Activated T-cell treated with anti-CD3 and anti-CD28 coated beads, Interleukin-2, amount 50 U/mL, for 72 hours (primary cell): ENCODE measurements around the gene DNAH10. TPM values are rescaled to one million over a fixed set of nuclear protein-coding genes. Genes with fewer than 3 reads are reported as not detected.
A peak's percentile ranks its signal among the peaks of the same experiment; 100 is the strongest.

ENCODE experiments used
- ATAC-seq, 2 donors: fragments of 150-1000 bp; cut with Tn5 transposase; replicated peaks in 1 of 2; 2 replicates each; pipeline ENCODE4 v1.10.0; 2021; ENCODE audit warnings: moderate library complexity in 2 of 2, mild to moderate bottlenecking in 1 of 2
- DNase-seq, 2 donors: peaks; one replicate each; pipeline ENCODE4 v3.0.0; 2021 to 2022; ENCODE audit warnings: mixed read lengths in 1 of 2
- H3K27ac Mint-ChIP-seq: one replicate; pipeline ENCODE4 v1.8.0; 2022; ENCODE audit warnings: mild to moderate bottlenecking, moderate library complexity, mixed read lengths
- H3K27me3 Mint-ChIP-seq: one replicate; pipeline ENCODE4 v1.8.0; 2022; ENCODE audit warnings: low read depth, mixed read lengths
- H3K36me3 Mint-ChIP-seq, 2 donors: one replicate each; pipeline ENCODE4 v1.8.0; 2022; ENCODE audit warnings: mixed read lengths in 2 of 2, mild to moderate bottlenecking in 1 of 2; ENCODE audit not compliant: insufficient read depth in 2 of 2
- H3K4me1 Mint-ChIP-seq: one replicate; pipeline ENCODE4 v1.8.0; 2022; ENCODE audit warnings: low read depth, mixed read lengths
- H3K4me3 Mint-ChIP-seq, 2 donors: one replicate each; pipeline ENCODE4 v1.8.0; 2022; ENCODE audit warnings: mild to moderate bottlenecking in 2 of 2, mixed read lengths in 2 of 2, moderate library complexity in 2 of 2
- H3K9me3 Mint-ChIP-seq, 2 donors: one replicate each; pipeline ENCODE4 v1.8.0; 2022; ENCODE audit warnings: mixed read lengths in 2 of 2
- total RNA-seq, 2 donors: library from RNA; stranded (reverse); gene quantifications; one replicate each; pipeline ENCODE4 v1.2.3, GENCODE V29; 2022

The DNAH10 gene
- total RNA-seq, 2 donors from 2014 or later, result 0.44 to 0.46 TPM

GRCh38 chr12:123954647-123955350 is 192.7 kb downstream of the DNAH10 start:
- H3K9me3 Mint-ChIP-seq, result no peaks in the 10 kb centered on the region
- no peak overlapping the region for H3K27ac Mint-ChIP-seq
- DNase-seq (no peak), ATAC-seq (no peak)
- no peaks in the 10 kb centered on the region for H3K27me3 Mint-ChIP-seq
- H3K4me1 Mint-ChIP-seq, result no peaks in the 10 kb centered on the region
- H3K36me3 Mint-ChIP-seq, result no peaks in the 10 kb centered on the region
- no peak overlapping the region for H3K4me3 Mint-ChIP-seq

- no peak overlapping the region for H3K4me3 Mint-ChIP-seq
- DNase-seq (no peak), ATAC-seq (no peak)
- H3K27me3 Mint-ChIP-seq, result no peaks in the 10 kb centered on the region
- H3K4me1 Mint-ChIP-seq, result no peaks in the 10 kb centered on the region
- no peaks in the 10 kb centered on the region for H3K9me3 Mint-ChIP-seq
- no peak overlapping the region for H3K27ac Mint-ChIP-seq
- H3K36me3 Mint-ChIP-seq, result no peaks in the 10 kb centered on the region
These were observed 194.1 kb downstream of the DNAH10 start for GRCh38 chr12:123956249-123956648.

GRCh38 chr12:123957196-123957595 is 195.1 kb downstream of the DNAH10 start:
- Mint-ChIP-seq H3K4me1 (no peaks in the 10 kb centered on the region), H3K4me3 (no peak overlapping the region), H3K27ac (no peak overlapping the region), H3K9me3 (no peaks in the 10 kb centered on the region), H3K36me3 (no peaks in the 10 kb centered on the region), H3K27me3 (no peaks in the 10 kb centered on the region)
- no peak for ATAC-seq
- DNase-seq, result no peak

GRCh38 chr12:123958462-123958861 is 196.4 kb downstream of the DNAH10 start:
- H3K4me3 Mint-ChIP-seq, result no peak overlapping the region
- H3K27ac Mint-ChIP-seq, result no peak overlapping the region
- H3K27me3 Mint-ChIP-seq, result no peaks in the 10 kb centered on the region
- peaks cover 11% of the 10 kb centered on the region for H3K4me1 Mint-ChIP-seq
- H3K9me3 Mint-ChIP-seq, result no peaks in the 10 kb centered on the region
- H3K36me3 Mint-ChIP-seq, result no peaks in the 10 kb centered on the region
- no peak for ATAC-seq
- no peak for DNase-seq

- ATAC-seq (no peak), DNase-seq (no peak)
- H3K36me3 Mint-ChIP-seq, result no peaks in the 10 kb centered on the region
- H3K27me3 Mint-ChIP-seq, result no peaks in the 10 kb centered on the region
- peaks cover 12% of the 10 kb centered on the region for H3K4me1 Mint-ChIP-seq
- no peak overlapping the region for H3K27ac Mint-ChIP-seq
- H3K9me3 Mint-ChIP-seq, result no peaks in the 10 kb centered on the region
- no peak overlapping the region for H3K4me3 Mint-ChIP-seq
These were observed 196.8 kb downstream of the DNAH10 start for GRCh38 chr12:123958876-123959275.

GRCh38 chr12:123960029-123960735 is 198.1 kb downstream of the DNAH10 start:
- H3K27ac Mint-ChIP-seq, result no peak overlapping the region
- DNase-seq (no peak), ATAC-seq (no peak)
- peaks cover 12% of the 10 kb centered on the region for H3K4me1 Mint-ChIP-seq
- H3K4me3 Mint-ChIP-seq, result no peak overlapping the region
- no peaks in the 10 kb centered on the region for H3K9me3 Mint-ChIP-seq
- no peaks in the 10 kb centered on the region for H3K36me3 Mint-ChIP-seq
- no peaks in the 10 kb centered on the region for H3K27me3 Mint-ChIP-seq

- DNase-seq (no peak), ATAC-seq (no peak)
- Mint-ChIP-seq H3K4me3 (no peak overlapping the region), H3K27ac (no peak overlapping the region), H3K36me3 (no peaks in the 10 kb centered on the region), H3K27me3 (no peaks in the 10 kb centered on the region), H3K4me1 (peaks cover 12% of the 10 kb centered on the region), H3K9me3 (no peaks in the 10 kb centered on the region)
These were observed 198.8 kb downstream of the DNAH10 start for GRCh38 chr12:123960856-123961255.

- Mint-ChIP-seq H3K4me3 (no peak overlapping the region), H3K27ac (no peak overlapping the region), H3K36me3 (no peaks in the 10 kb centered on the region), H3K9me3 (no peaks in the 10 kb centered on the region), H3K4me1 (peaks cover 12% of the 10 kb centered on the region), H3K27me3 (no peaks in the 10 kb centered on the region)
- DNase-seq, result no peak
- ATAC-seq, result no peak
These were observed 199.7 kb downstream of the DNAH10 start for GRCh38 chr12:123961585-123962345.

- Mint-ChIP-seq H3K27me3 (no peaks in the 10 kb centered on the region), H3K9me3 (no peaks in the 10 kb centered on the region), H3K36me3 (no peaks in the 10 kb centered on the region), H3K4me3 (no peak overlapping the region), H3K27ac (no peak overlapping the region), H3K4me1 (peaks cover 12% of the 10 kb centered on the region)
- ATAC-seq, result peak in 1 of 2 donors; percentile 51
- DNase-seq, result no peak
These were observed 200.4 kb downstream of the DNAH10 start for GRCh38 chr12:123962513-123962912.

- Mint-ChIP-seq H3K4me3 (no peak overlapping the region), H3K4me1 (peaks cover 14% of the 10 kb centered on the region), H3K27ac (no peak overlapping the region), H3K36me3 (no peaks in the 10 kb centered on the region), H3K9me3 (no peaks in the 10 kb centered on the region), H3K27me3 (no peaks in the 10 kb centered on the region)
- no peak for DNase-seq
- no peak for ATAC-seq
These were observed 201.7 kb downstream of the DNAH10 start for GRCh38 chr12:123963821-123964220.

GRCh38 chr12:123965382-123965781 is 203.3 kb downstream of the DNAH10 start:
- H3K4me3 Mint-ChIP-seq, result no peak overlapping the region
- ATAC-seq, result no peak

GRCh38 chr12:123966596-123966995 is 204.5 kb downstream of the DNAH10 start:
- H3K9me3 Mint-ChIP-seq, result no peaks in the 10 kb centered on the region
- no peak overlapping the region for H3K4me3 Mint-ChIP-seq
- no peak overlapping the region for H3K27ac Mint-ChIP-seq
- peaks cover 41% of the 10 kb centered on the region for H3K4me1 Mint-ChIP-seq
- H3K27me3 Mint-ChIP-seq, result no peaks in the 10 kb centered on the region
- DNase-seq (no peak), ATAC-seq (no peak)
- peaks cover 0 to under 1% of the 10 kb centered on the region in 2 donors for H3K36me3 Mint-ChIP-seq

More at GRCh38 chr12:123965382-123965781, 203.3 kb downstream of the DNAH10 start:
- peaks cover 29% of the 10 kb centered on the region for H3K4me1 Mint-ChIP-seq
- H3K27ac Mint-ChIP-seq, result no peak overlapping the region
- no peaks in the 10 kb centered on the region for H3K9me3 Mint-ChIP-seq
- no peaks in the 10 kb centered on the region for H3K27me3 Mint-ChIP-seq
- no peak for DNase-seq
- H3K36me3 Mint-ChIP-seq, result no peaks in the 10 kb centered on the region

GRCh38 chr12:123967121-123967586 is 205.1 kb downstream of the DNAH10 start:
- ATAC-seq, result no peak
- H3K27ac Mint-ChIP-seq, result no peak overlapping the region

More at GRCh38 chr12:123967121-123967586, 205.1 kb downstream of the DNAH10 start:
- H3K9me3 Mint-ChIP-seq, result no peaks in the 10 kb centered on the region
- no peaks in the 10 kb centered on the region for H3K27me3 Mint-ChIP-seq
- DNase-seq, result no peak
- no peak overlapping the region for H3K4me3 Mint-ChIP-seq
- H3K36me3 Mint-ChIP-seq, result peaks cover 0 to 2% of the 10 kb centered on the region in 2 donors
- H3K4me1 Mint-ChIP-seq, result peaks cover 43% of the 10 kb centered on the region
